Tongue (tissue), 2 donors: ENCODE measurements around the gene PITPNB. TPM values are rescaled to one million over a fixed set of nuclear protein-coding genes. Genes with fewer than 3 reads are reported as not detected.

Experiments used
- DNase-seq: peaks from one replicate; pipeline ENCODE4 v3.0.0-alpha.2; 2015
- total RNA-seq: library from RNA; depleted of rRNA; stranded (reverse); fragments of >200 nt; gene quantifications from one replicate; pipeline ENCODE4 v1.2.3, GENCODE V29; 2014

Gene PITPNB
- total RNA-seq, 1 donor from 2014 or later: 52.1 TPM

DNA sequence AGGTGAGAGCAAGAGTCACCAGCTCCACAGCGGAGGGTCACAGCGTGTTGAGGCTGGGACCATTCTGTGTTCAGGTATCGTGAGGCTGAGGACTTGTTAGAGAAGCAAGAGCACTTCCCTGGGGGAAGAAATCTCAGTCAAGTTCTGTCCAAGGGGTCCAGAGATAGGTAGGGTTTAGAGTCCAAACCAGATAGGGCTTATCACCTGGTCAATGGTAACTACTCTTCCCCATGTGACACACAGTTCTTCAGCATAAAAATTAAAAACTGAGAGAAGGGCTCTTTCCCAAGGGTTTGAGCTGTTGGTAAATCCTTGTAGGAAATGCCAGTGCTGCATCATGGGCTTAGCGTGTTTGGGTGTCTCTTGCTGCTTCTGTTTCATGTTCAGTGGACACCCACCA, 62.7 kb downstream of the PITPNB start:
- no peak for DNase-seq

GRCh38 chr22:27853424-27853823, 65.6 kb downstream of the PITPNB start:
- DNase-seq: no peak

GRCh38 chr22:27851974-27852746, 66.9 kb downstream of the PITPNB start:
- no peak for DNase-seq

DNA sequence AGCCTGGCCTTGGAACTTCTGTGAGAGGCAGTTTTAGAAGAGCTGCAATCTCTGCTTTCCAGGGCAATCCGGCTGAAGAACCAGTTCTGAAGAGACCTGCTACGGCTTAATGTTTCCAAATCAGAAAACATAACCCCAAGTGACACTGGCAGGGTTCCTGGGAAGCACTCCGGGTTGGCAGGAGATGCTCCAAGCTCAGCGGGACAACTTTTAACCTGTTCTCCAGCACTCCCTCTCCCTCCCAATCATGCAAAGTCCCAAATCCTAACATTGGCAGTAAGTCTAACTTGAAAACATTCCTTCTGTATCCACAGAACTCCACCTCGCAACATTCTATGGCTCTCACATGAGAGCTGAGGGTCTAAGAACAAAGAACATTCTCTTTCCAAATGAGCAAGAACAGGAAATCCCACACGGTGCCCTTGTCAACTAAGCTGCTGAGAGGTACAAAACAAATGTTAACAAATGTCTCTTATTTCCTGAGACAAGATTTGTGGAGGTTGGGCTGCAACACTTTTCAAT, 69.0 kb downstream of the PITPNB start:
- peak; percentile 79 for DNase-seq

- no peak for DNase-seq
These were observed 71.1 kb downstream of the PITPNB start for GRCh38 chr22:27848005-27848404.

- no peak for DNase-seq
These were observed 72.1 kb downstream of the PITPNB start for GRCh38 chr22:27846910-27847309.

DNA sequence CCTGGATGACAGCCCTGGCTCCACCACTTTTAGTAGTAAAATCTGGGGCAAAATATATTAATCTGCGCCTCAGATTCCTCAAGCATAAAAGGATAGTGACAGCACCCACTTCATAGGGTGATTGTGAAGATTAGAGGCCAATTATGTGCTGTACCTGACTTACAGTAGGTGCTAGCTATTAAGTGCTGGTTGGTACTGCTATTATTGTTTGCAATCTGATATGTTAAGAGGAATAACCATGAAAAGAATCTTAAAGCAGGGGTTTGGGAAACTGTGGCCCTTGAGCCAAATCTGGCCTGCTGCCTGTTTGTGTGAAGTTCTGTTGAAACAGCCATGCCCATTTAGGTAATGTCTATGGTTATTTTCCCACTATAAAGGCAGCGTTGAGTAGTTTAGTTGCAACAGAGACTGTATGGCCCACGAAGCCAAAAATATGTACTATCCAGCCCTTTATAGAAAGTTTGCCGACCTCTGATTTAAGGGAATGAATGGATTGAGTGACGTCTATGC, 72.8 kb downstream of the PITPNB start:
- DNase-seq: no peak

- DNase-seq: no peak
These were observed 73.4 kb downstream of the PITPNB start for GRCh38 chr22:27845644-27846043.

DNA sequence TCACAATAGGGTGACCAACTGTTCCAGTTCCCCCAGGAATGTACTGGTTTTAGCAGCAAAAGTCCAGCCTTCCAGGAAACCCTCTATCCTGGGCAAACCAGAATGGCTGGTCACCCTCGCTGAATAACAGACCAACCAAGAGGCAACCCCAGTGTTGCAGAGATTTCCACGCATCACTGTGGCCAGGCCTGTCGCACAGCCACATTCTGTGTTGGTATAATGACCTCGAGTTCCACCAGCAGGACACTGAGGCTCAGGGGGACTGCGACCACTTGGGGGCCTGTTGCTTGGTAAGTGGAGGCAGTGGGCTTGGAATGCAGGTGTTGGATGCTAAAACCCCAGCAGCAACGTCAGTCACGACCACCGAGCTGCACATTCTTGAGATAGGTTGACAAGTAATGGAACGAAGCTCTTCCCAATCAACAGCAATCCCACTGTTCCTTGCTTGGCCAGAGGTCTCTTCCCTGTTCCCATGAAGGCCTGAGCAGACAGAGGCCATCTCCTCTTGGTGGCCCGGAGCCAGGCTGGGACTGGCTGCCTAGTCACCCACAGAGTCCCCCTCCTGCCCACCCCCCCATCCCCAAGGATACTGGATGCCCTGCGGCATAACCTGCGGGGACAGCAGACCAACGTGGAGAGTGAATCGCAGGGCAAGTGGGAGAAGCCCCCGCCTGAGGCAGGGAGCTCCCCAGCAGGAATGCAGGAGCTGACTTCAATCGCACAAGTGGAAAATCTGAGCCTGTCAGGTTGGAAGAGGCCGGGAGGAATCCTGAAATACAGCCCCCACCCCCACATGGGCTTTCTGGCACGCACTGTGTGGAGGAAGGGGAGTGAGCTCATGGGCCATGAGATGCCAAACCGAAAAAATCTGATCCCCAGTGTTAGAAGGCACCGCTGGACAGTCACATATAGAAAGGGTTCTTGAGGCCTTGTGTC, 74.1 kb downstream of the PITPNB start:
- DNase-seq: peak; percentile 69

DNA sequence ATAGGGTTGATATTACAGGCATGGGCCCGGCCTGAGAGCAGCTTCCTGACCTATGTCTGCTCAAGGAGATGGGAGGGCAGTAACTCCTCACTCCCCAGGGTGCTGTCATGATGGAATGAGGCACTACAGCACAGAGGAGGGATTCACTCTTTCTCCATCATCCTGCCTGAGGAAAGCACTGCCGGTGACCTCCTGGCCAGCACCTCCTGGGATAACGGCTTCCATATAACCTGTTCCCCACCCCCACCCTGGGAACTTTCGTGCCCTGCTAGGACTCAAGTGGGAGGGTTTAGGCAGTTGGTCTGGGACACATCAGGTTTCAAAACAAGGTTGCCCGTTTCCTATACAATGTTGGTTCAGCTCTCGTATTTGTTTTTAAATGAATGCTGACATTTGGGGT, 74.8 kb downstream of the PITPNB start:
- no peak for DNase-seq

- DNase-seq: no peak
These were observed 75.6 kb downstream of the PITPNB start for GRCh38 chr22:27843441-27843840.

DNA sequence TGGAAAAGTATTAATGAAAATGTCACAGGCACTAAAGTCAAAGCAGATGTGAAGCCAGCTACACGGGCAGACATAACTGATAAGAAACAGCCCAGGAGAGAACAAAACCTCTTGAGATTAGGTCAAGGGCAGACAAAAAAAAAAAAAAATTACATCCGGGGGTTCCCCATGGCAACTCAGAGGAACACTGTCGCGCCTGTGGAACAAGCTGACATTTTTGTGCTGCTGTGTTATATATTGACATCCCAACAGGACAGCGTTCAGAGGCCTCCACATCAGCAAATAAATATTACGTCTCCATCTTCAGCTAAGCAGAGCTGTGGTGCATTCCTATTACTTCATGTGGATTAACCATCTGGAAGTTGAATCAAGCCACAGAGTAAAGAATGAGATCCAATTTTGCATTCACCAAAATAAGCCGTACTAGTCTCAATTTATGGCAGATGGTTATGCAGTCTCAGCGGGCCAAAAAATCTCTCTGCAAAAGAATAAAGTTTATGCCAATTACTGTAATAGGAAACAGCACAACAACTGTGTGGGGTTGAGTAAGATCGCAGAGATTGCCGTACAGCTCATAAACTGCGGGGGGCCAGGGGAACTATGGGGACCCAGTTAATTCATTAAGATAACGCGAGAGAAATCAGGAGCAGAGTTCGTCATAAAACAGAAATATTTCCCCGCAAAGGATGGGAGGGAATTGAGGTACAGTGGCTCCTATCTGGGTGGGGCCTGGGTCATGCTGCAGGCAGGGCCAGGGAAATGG, 76.2 kb downstream of the PITPNB start:
- peak; percentile 86 for DNase-seq

DNA sequence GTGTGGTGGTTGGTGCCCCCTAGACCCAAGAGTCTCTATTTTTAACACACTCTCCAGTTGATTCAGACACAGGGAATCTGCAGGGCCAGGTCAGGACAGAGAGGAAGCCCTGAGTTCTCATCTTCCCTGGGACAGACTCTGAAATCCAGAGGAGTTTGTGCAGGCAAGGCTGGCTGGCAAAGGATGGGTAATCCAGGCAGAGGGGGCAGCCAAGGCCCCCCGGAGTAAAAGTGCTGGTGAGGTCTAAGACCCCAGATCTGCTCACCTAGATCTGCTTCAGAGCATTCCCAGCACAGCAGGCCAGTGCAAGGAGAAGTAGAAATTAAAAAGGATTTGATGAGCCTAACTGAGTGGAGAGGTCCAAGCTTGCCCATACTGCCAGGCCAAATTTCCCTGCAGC, 76.9 kb downstream of the PITPNB start:
- no peak for DNase-seq

DNA sequence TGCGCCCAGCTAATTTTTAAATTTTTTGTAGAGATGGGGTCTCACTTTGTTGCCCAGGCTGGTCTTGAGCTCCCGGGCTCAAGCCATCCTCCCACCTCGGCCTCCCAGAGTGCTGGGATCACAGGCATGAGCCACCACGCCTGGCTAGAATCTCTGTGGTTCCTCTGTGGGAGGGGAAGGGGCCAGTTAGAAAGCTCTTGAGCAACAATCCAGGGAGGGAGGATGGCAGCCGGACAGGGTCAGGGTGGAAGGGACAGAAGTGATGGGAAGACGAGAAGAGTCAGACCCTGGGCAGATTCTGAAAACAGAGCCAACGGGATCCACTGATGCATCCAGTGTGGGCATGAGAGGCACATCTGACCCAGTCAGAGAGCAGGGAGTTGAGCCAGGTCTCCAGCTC, 78.6 kb downstream of the PITPNB start:
- no peak for DNase-seq

DNA sequence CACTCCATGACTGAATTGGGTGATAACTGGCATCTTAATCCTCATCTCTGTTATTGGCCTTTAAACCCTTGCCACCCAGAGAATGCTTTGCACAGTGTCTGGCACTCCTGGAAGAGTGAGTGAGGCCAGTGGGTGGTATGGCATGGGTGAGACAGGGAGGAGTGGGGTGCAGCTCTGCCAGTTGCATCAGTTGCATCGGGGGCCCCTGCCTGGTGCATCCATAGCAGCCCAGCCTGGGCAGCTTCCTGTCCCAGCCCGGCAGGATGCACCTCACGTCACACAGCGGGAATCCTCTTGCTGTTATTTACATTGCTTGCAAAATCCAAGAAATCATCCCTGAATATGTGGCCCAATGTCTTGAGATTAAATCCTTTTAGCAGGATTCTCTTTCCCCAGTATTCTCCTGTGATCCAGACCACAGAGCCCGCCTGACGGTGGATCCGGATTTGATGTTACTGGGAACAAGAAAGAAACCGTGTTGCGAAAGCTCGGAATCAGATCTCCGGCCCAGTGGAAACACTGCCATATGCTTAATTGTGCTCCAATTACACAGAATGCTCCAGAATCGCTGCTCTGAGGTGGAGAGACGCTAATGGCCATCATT, 79.9 kb downstream of the PITPNB start:
- DNase-seq: no peak

DNA sequence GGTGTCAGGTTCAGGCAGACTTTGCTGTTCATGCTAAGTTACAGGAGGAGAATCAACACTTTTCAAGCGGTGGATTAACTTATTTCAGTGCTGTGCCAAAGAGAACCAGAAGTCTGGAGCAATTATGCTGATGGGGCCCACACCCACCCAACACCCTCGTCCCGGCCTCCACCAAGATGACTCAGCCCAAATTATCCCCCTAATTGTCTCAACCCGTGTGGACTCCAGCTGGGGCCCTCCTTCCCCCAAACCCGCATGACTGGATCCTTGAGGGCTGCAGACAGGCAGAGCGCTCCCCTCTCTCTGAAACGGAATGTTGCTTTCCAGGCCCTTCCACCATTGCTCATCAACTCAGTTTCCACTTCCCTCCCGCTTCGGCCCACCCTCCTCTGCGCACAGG, 82.9 kb downstream of the PITPNB start:
- peak; percentile 56 for DNase-seq

- DNase-seq: no peak
These were observed 83.6 kb downstream of the PITPNB start for GRCh38 chr22:27835446-27835845.

- DNase-seq: no peak
These were observed 84.5 kb downstream of the PITPNB start for GRCh38 chr22:27834364-27835185.

GRCh38 chr22:27833803-27834202, 85.3 kb downstream of the PITPNB start:
- no peak for DNase-seq

- DNase-seq: no peak
These were observed 86.5 kb downstream of the PITPNB start for GRCh38 chr22:27832606-27833005.

DNA sequence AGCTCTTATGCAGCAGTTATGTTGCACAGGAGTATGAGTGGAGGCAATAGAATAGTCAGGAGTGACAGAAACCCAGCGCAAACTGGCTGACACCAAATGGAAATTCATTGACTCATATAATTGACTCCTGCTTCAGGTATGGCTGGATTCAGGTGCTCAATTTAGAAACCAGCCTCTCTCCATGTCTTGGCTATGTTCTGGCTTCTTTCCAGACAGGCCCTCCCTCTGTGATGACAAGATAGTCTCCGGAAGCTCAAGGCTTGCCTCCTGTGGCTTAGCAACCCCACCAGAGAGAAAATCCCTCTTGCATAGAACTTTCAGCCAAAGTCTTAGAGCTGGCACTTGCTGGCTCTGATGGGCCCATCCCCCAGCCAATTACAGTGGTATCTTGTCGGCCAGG, 89.4 kb downstream of the PITPNB start:
- DNase-seq: no peak
